Tongue (tissue), 2 donors: ENCODE measurements around the gene ASIC2. TPM values are rescaled to one million over a fixed set of nuclear protein-coding genes. Genes with fewer than 3 reads are reported as not detected.
A peak's percentile ranks its signal among the peaks of the same experiment; 100 is the strongest.

ENCODE experiments used
- DNase-seq: peaks from one replicate; pipeline ENCODE4 v3.0.0-alpha.2; 2015
- total RNA-seq: library from RNA; depleted of rRNA; stranded (reverse); fragments of >200 nt; gene quantifications from one replicate; pipeline ENCODE4 v1.2.3, GENCODE V29; 2014

Gene ASIC2
- total RNA-seq, 1 donor from 2014 or later, result 0.10 TPM

- DNase-seq, result no peak
These were observed 5.9 kb downstream of the ASIC2 start for GRCh38 chr17:33287096-33287725.

- no peak for DNase-seq
These were observed 7.7 kb downstream of the ASIC2 start for GRCh38 chr17:33285413-33285812.

- no peak for DNase-seq
These were observed 9.1 kb downstream of the ASIC2 start for GRCh38 chr17:33284022-33284421.

DNA sequence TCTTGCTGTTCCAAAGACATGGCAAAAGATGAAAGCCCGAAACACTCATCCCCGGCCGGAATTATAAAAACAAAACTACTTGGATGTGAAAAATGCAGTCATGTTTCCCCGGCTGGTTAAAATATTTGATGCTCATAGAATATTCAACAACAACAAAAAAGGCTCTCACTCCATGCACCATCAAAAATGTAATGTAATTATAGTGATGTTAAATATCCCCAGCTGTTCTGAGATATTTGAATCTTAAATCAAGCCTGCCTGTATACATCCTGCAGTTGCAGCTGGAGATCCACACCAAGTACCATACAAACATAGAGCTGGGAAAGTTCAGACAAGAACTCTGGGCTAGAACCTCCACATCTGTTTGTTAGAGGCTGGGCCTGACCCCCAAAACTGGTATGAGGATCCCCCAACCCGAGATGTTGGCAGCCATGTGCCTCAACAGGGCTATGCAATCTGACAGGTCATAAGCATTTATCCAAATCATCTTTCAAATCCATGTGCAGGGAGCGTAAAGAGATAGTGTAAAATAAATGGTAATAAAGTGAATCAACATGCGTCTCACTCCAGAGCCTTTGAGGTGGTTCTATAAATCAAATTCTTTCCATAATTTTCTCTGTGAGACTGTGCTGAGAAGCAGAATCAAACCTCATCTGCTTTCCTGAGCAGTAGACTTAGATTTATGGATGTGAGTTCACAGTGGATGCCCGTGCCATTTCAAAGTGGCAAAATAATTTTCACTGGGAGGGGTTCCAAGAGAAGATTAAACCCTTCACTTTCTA is 12.7 kb downstream of the ASIC2 start:
- no peak for DNase-seq

GRCh38 chr17:33277436-33278100 is 15.5 kb downstream of the ASIC2 start:
- DNase-seq, result peak; percentile 6

DNA sequence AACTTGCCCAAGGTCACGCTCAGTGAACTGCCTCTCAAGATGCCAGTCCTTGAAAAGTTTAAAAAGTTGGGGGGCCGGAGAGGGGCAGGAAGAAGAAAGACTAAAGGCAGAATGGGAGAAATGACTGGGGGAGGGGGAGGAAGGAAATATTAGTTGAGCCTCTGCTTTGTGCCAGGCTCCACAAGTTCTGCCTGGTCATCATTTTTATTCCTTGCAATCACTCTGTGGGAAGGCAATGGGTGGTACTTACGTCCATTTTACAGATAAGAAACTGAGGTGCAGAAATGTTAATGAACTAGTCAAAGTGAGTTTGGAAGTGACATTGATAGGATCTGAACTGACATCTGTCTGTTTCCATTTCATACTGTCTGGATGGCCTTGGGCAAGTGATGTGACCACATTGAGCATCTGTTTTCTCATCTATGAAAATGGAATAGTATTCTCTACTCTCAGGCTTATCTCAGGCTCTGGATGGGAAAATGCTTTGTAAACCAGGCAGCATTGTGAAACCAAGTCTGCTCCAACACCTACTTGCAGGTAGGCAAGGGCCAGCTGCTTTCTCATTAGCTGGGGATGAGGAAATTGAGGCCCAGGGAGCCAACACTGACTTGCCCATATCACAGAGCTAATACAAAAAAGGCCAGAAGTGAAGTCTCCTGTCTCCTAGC is 19.2 kb downstream of the ASIC2 start:
- no peak for DNase-seq

GRCh38 chr17:33273271-33273670 is 19.8 kb downstream of the ASIC2 start:
- no peak for DNase-seq

GRCh38 chr17:33272438-33272837 is 20.7 kb downstream of the ASIC2 start:
- DNase-seq, result no peak

GRCh38 chr17:33269337-33270060 is 23.6 kb downstream of the ASIC2 start:
- no peak for DNase-seq

DNA sequence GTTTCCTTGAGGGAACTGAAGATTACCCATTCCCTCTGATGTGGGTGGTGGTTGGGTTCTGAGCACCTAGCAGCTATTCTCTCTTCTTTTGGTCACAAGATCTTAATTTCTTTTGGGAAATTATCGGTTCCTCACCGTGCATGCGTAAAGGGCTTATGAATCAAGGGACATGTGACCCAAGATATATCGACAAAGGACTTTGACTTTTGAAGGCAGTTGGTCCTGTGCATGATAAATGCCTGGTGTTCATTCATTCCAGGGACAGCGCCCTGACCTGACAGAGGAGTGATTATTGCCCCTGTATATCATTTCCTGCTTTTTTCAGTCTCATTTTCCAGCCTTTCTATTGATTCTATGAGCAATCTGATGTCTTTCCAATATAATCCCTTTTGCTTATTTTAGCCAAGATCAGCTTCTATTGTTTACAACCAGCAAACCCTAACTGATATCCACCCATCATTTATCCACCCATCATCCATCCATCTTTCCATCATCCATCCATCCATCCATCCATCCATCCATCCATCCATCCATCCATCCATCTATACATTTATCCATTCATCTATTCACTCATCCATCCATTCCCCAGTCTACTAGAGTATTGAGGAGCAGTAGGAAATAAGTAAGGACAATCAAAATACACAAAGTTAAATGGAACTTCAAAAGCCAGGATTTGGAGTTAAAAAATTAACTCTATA is 25.1 kb downstream of the ASIC2 start:
- DNase-seq, result no peak

DNA sequence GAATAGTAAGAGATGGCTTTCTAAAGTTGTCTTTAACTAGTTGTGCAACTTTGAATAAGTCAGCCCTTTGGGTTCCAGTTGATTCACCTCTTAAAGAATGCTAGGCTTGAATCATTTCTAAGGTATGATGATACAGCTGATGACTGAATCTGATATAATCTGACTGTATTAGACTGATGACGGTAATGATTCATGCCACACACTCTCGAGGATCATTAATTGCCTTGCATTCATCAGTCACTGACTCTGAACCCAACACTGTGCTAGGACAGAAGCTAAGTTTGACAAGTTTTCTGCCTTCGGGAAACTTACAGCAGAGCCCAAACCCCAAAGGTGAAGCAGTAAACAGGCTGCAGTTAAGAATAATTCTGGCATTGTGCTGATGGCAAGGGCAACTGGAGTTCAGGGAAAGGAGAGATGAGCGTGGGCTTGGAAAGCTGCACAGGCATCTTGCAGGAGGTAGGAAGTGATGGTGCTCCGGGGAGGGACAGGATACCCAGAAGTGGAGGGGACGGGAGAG is 25.8 kb downstream of the ASIC2 start:
- no peak for DNase-seq

GRCh38 chr17:33266611-33267010 is 26.5 kb downstream of the ASIC2 start:
- no peak for DNase-seq

DNA sequence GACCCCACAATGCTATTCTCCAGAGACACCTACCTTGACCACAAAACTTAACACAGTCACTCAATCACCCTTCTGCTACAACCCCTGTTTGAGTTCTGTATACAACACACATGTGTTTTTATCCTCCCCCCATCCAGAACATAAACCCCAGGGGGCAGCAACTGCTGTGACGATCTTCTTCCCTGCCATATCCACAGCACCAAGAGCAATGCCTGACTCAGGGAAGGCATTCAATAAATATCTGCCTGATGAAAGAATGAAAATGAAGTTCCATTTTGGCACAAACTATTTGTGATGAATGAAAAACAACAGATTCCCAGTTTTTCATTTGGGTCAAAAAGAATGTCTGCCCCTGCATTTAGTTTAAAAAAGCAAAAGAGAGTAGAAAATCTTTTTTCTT is 27.0 kb downstream of the ASIC2 start:
- no peak for DNase-seq

GRCh38 chr17:33263396-33263795 is 29.7 kb downstream of the ASIC2 start:
- DNase-seq, result no peak

DNA sequence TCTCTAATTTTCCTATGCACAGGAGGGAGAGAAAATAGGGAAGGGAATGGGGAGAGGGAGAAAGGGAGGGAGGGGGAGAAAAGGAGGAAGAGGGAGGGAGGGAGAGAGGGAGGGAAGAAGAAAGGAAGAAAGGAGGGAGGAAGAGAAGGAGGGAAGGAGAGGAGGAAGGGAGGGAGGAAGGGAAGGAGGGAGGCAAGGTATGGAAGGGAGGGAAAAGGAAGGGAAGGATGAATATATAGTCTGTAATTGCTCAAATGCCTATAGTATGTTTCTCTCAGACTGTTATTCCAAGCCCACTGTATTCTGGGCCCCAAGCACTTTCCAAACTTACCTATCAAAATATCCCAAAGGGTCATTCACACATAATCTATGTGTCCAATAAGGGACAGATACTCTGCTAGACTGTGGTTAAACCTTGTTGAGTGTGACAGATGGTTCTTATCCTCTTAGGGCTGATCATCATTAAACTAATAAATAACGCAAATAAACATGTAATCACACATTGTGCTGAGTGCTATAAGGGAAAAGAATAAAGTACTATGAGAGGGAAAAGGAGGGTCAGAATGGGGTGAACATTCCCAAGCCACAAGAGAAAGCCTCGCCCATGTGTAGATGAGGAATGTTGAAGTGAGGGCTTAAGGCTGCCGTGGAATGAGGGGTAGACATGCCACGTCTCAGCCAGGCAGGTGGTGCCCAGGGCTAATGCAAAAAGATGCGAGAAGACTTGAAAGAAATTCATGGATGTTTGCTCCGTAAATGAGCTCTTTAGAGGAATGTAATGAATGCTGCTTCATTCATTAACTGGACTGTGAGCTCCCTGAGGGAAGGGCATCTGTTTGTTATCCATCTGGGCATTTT is 30.6 kb downstream of the ASIC2 start:
- DNase-seq, result no peak

DNA sequence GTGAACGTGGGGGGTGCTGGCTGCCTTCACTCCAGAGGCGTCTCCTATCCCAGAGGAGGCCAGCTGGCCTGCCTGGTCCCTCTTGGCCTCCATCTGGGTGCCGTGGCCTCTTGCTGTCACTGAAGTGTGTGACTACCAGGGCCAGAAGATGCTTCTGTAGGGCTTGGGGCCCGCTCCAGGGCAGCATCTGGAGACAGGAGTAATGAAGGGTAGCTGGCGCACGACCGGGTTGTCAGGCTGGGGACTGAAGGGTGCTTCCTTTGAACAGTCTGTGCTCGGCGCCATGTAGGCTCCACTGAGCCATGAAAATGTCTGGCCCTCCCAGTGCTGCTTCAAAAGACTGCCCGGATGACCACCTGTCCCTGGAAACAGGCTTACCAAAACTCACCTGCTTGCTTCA is 31.3 kb downstream of the ASIC2 start:
- DNase-seq, result no peak

GRCh38 chr17:33260638-33261037 is 32.5 kb downstream of the ASIC2 start:
- no peak for DNase-seq

GRCh38 chr17:33258296-33258695 is 34.8 kb downstream of the ASIC2 start:
- no peak for DNase-seq

DNA sequence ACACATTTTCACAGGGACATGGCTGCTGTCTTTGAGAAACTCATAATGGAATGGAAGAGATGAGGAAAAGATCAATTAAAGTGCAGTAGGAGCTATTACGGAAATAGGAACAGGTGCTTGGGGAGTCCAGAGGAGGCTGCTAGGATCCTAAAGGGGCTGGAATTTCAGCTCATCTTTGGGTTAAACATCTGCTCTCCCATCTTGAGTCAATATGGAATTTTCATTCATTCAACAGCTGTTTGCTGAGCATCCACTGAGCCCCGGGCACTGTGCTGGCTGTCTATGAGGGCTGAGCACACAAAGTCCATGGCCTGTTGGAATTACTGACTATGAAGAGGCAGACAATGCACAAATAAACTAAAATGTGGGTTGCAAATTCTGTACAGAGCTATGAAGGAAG is 47.9 kb downstream of the ASIC2 start:
- DNase-seq, result no peak

- no peak for DNase-seq
These were observed 49.4 kb downstream of the ASIC2 start for GRCh38 chr17:33243732-33244131.
